ENCODE results near the gene RAB10. TPM values are rescaled to one million over a fixed set of nuclear protein-coding genes. Genes with fewer than 3 reads are reported as not detected.

The RAB10 gene
- total RNA-seq, 1 experiment from 2014 or later = 130 TPM

DNA sequence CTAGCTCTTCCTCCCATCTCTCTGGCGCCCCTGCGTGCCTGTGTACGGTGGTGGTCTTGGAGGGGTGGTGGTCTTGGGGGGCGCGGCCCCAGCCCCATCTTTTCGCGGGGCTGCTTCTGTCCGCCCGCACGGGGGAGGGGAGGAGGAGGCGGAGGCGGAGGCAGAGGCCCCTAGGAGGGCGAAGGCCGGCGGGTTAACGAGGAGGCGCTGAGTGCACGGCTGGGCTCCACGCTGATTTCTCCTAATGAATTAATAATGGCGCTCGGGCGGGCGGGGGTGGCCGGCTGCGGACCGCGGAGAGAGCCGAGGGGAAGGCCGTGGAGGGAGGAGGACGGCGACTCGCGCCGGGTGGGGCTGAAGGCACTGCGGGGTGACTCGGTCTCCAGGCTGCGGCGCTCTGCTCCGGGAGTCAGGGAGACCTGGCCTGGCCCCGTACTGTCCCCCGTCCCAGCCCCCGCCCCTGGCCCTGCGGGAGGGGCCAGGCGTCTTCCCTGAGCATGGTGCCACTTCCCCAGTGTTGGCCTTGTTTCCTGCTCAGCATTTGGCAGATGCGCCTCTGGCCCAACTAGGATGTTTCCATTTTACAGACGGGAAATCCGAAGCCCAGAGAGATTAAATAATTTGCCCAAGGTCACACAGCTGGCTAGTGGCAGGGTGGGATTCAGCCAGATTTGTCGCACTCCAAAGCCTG lies 145.0 kb downstream of the RAB10 start:
- Histone ChIP-seq H3T11ph (ENCODE audit: low read length) (no peak overlapping the region), H4K20me1 (ENCODE audit: control insufficient read depth, insufficient read depth, insufficient read length) (no peaks in the 10 kb centered on the region), H3K9me3 (ENCODE audit: control insufficient read depth, low read depth, low read length) (no peaks in the 10 kb centered on the region), H3K4ac (ENCODE audit: low read depth, low read length) (no peak overlapping the region; the same call in 1 of the 2 replicates), H3K79me1 (ENCODE audit: insufficient read depth, low read depth, low read length, poor library complexity, severe bottlenecking) (no peaks in the 10 kb centered on the region), H3K23me2 (ENCODE audit: insufficient read length, low read depth, low read length, poor library complexity, severe bottlenecking) (peaks cover 15% of the 10 kb centered on the region), H3K27me3 (ENCODE audit: insufficient read depth, low read length) (no peaks in the 10 kb centered on the region), H3K4me1 (ENCODE audit: insufficient read depth, low read length) (no peaks in the 10 kb centered on the region; the same call in 1 of the 2 replicates), H2BK15ac (ENCODE audit: low read depth, low read length) (no peak overlapping the region), H3K23ac (ENCODE audit: insufficient read length, low read depth, low read length) (no peak overlapping the region), H2BK12ac (ENCODE audit: insufficient read length, low read depth, low read length) (no peak overlapping the region), H4K5ac (ENCODE audit: insufficient read length, low read depth, low read length) (no peak overlapping the region), H2AK5ac (ENCODE audit: insufficient read length, low read length) (no peak overlapping the region), H3K56ac (ENCODE audit: insufficient read length, low read depth, low read length) (no peak overlapping the region), H3K79me2 (ENCODE audit: insufficient read depth, low read length) (no peaks in the 10 kb centered on the region), H3K18ac (ENCODE audit: insufficient read length, low read depth, low read length) (peak overlapping the region; percentile 83), H2BK120ac (ENCODE audit: low read depth, low read length, poor library complexity, severe bottlenecking) (no peak overlapping the region), H4K91ac (ENCODE audit: insufficient read length, low read depth, low read length) (no peak overlapping the region), H3K14ac (ENCODE audit: insufficient read depth, low read length) (peak overlapping the region; percentile 78), H3K9ac (ENCODE audit: extremely low read depth, insufficient read length, low read length) (peak overlapping the region; percentile 18), H2AFZ (ENCODE audit: low read length) (no peak overlapping the region), H3K4me2 (ENCODE audit: insufficient read depth, insufficient read length, low read length) (peak overlapping the region; percentile 71), H4K8ac (replicated peaks; ENCODE audit: insufficient read length, low read depth, low read length) (no peak overlapping the region), H3K27ac (ENCODE audit: insufficient read length, low read depth, low read length) (no peak overlapping the region), H2BK5ac (ENCODE audit: insufficient read length, low read length) (no peak overlapping the region), H2BK20ac (ENCODE audit: low read depth, low read length, poor library complexity, severe bottlenecking) (no peak overlapping the region)
- no CpG with 5 or more reads among the region's 48 CpGs for WGBS (ENCODE audit: extremely low coverage, insufficient read length, low lambda C conversion rate)
- peaks cover 29 to 39% of the 10 kb centered on the region in 2 experiments for H3K4me1 Mint-ChIP-seq
- DNase-seq = peak; percentile 71
- peaks cover 35% of the 10 kb centered on the region for H3K27me3 Mint-ChIP-seq (ENCODE audit: low read depth)
- H3K9me3 Mint-ChIP-seq = no peaks in the 10 kb centered on the region; a peak in 1 of 5 replicates
- H3K4me3 Mint-ChIP-seq = peak overlapping the region; percentile 73 to 82
- H3K36me3 Mint-ChIP-seq (ENCODE audit: insufficient read depth in 1 of 3, low read depth in 3 of 3) = peaks cover 11 to 27% (median 13%) of the 10 kb centered on the region in 3 experiments
- H3K27ac Mint-ChIP-seq = peak overlapping the region in 2 of 3 experiments; percentile 35 to 92; a peak in 4 of 7 replicates
- TF ChIP-seq, protein P1, sequence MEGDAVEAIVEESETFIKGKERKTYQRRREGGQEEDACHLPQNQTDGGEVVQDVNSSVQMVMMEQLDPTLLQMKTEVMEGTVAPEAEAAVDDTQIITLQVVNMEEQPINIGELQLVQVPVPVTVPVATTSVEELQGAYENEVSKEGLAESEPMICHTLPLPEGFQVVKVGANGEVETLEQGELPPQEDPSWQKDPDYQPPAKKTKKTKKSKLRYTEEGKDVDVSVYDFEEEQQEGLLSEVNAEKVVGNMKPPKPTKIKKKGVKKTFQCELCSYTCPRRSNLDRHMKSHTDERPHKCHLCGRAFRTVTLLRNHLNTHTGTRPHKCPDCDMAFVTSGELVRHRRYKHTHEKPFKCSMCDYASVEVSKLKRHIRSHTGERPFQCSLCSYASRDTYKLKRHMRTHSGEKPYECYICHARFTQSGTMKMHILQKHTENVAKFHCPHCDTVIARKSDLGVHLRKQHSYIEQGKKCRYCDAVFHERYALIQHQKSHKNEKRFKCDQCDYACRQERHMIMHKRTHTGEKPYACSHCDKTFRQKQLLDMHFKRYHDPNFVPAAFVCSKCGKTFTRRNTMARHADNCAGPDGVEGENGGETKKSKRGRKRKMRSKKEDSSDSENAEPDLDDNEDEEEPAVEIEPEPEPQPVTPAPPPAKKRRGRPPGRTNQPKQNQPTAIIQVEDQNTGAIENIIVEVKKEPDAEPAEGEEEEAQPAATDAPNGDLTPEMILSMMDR (conservative IDR thresholded peaks at IDR 0.05) = no peak

Data from H9 (cell line).